ENCODE measurements around the gene HCCS. TPM values are rescaled to one million over a fixed set of nuclear protein-coding genes. Genes with fewer than 3 reads are reported as not detected.

The HCCS gene
- total RNA-seq, 4 donors from 2014 or later: 10.4 to 26.2 (median 19.5) TPM

DNA sequence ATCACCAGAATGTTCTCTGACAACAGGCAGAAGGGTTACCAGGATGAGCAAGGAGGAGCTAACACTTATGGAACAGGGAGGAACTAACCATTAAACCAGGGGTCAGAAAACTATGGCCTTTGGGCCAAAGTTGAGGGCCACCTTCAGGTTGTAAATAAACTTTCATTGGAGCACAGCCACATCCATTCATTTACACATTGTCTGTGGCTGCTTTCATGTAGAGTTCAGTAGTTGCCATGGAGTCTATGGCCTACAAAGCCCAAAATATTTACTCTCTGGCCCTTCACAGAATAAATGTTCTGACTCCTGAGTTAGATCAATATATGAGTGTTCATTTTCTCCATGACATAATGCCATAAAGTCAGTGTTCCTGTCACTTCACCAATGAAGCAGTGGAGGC lies 13.2 kb upstream of the HCCS start:
- TF ChIP-seq EP300 (IDR thresholded peaks at IDR 0.05) (no peak), POLR2A (IDR thresholded peaks at IDR 0.05) (no peak), POLR2AphosphoS5 (IDR thresholded peaks at IDR 0.05) (no peak)
- TF ChIP-seq, protein P1, sequence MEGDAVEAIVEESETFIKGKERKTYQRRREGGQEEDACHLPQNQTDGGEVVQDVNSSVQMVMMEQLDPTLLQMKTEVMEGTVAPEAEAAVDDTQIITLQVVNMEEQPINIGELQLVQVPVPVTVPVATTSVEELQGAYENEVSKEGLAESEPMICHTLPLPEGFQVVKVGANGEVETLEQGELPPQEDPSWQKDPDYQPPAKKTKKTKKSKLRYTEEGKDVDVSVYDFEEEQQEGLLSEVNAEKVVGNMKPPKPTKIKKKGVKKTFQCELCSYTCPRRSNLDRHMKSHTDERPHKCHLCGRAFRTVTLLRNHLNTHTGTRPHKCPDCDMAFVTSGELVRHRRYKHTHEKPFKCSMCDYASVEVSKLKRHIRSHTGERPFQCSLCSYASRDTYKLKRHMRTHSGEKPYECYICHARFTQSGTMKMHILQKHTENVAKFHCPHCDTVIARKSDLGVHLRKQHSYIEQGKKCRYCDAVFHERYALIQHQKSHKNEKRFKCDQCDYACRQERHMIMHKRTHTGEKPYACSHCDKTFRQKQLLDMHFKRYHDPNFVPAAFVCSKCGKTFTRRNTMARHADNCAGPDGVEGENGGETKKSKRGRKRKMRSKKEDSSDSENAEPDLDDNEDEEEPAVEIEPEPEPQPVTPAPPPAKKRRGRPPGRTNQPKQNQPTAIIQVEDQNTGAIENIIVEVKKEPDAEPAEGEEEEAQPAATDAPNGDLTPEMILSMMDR (IDR thresholded peaks at IDR 0.05): no peak
- H3K4me3 ChIP-seq: no peak overlapping the region
- H3K9me3 ChIP-seq: no peaks in the 10 kb centered on the region
- no peaks in the 10 kb centered on the region for H3K27me3 ChIP-seq
- no peak for ATAC-seq
- peaks cover 0 to 22% (median 0%) of the 10 kb centered on the region in 3 donors for H3K4me1 ChIP-seq
- no peaks in the 10 kb centered on the region for H3K36me3 ChIP-seq
- no peak overlapping the region for H3K27ac ChIP-seq

DNA sequence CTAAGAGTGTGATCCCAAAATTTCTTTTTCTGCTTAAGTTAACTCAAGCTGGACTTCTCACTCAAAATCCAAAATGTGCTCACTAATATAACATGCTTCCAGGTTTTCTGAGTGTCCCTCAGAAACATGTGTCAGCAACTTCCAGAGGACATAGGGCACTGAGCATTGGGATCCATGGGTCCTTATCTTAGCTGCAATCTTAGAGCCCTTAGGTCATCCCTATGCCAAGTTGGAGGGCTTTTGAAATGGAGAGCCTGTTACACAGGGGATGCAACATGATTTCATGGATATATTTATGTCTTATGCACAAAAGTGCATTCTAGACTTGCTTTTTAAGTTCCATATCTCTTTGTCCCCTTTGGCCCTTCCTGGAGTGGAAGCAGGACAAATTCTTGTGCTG lies 11.7 kb upstream of the HCCS start:
- ATAC-seq: no peak
- peak overlapping the region in 2 of 4 donors; percentile 74 to 76 for H3K27ac ChIP-seq
- no peaks in the 10 kb centered on the region for H3K9me3 ChIP-seq
- no peaks in the 10 kb centered on the region for H3K36me3 ChIP-seq
- TF ChIP-seq POLR2AphosphoS5 (IDR thresholded peaks at IDR 0.05) (no peak), EP300 (IDR thresholded peaks at IDR 0.05) (no peak), POLR2A (IDR thresholded peaks at IDR 0.05) (no peak)
- TF ChIP-seq, protein P1 (IDR thresholded peaks at IDR 0.05): no peak
- no peak overlapping the region for H3K4me3 ChIP-seq
- H3K27me3 ChIP-seq: no peaks in the 10 kb centered on the region
- peaks cover 0 to 22% (median 0%) of the 10 kb centered on the region in 3 donors for H3K4me1 ChIP-seq

DNA sequence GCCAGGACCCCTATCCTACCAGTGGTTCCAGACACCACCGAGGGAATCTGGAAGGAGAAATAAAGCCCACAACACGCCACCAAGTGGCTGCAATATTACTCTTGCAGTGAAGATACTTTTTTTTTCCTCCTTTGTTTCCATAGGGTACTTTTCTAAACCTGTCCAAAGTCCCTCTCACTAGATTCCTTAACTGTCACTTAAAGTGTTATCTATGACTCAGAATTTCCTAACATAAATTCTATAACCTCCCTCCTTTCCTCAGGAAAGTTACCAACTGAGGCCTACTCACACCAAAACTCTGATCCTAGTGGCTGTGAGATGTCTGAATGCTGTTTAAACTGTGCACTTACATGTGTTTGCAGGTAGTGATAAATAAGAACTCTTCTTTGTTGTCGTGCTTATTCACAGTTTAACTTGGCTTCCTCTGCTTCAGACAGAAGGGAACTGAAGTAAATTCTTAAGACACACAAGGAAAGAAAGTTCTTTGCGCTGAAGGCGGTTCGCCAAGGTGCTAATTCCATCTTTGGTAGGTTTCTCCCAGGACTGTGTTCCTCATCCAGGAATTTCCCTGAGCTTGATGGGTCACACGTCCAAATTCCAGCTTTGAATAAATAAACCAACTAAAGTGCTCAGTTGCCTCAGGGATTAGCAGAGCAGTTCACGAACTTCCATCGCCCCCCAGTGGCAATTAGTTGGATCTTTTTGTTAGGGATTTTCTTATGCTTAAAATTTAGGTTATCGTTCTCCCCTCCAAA lies 10.7 kb upstream of the HCCS start:
- peak; percentile 91 for ATAC-seq
- H3K9me3 ChIP-seq: no peaks in the 10 kb centered on the region
- peak overlapping the region; percentile 48 to 76 (median 70) for H3K27ac ChIP-seq
- no peaks in the 10 kb centered on the region for H3K36me3 ChIP-seq
- 13 to 28% methylated on average over 3 to 10 of the region's 10 CpGs for WGBS, 2 donors (ENCODE audit: low coverage in 1 of 2)
- H3K27me3 ChIP-seq: no peaks in the 10 kb centered on the region
- TF ChIP-seq EP300 (IDR thresholded peaks at IDR 0.05) (no peak), POLR2AphosphoS5 (IDR thresholded peaks at IDR 0.05) (peak; percentile 22), POLR2A (IDR thresholded peaks at IDR 0.05) (no peak)
- TF ChIP-seq, protein P1 (IDR thresholded peaks at IDR 0.05): peak; percentile 27 to 60 (median 57)
- peaks cover 0 to 22% (median 0%) of the 10 kb centered on the region in 3 donors for H3K4me1 ChIP-seq
- H3K4me3 ChIP-seq: no peak overlapping the region

DNA sequence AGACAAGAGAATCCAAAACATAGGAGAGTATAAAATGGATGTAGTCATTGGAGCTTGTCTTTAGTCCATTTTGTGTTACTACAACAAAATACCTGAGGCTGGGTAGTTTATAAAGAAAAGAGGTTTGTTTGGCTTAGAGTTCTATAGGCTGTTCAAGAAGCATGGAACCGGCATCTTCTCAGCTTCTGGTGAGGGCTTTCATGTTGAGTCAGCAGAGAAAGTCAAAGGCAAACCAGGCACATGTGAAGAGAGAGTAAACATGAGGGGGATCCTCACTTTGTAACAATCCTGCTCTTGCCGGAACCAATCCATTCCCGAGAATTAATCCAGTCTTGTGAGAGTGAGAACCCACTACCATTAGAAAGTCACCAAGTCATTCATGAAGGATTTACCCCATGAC lies 8.1 kb upstream of the HCCS start:
- H3K4me3 ChIP-seq: no peak overlapping the region
- WGBS, 2 donors (ENCODE audit: low coverage in 1 of 2): 73 to 85% methylated on average over 2 to 3 of the region's 3 CpGs
- TF ChIP-seq POLR2A (IDR thresholded peaks at IDR 0.05) (no peak), EP300 (IDR thresholded peaks at IDR 0.05) (no peak), POLR2AphosphoS5 (IDR thresholded peaks at IDR 0.05) (no peak)
- TF ChIP-seq, protein P1 (IDR thresholded peaks at IDR 0.05): no peak
- ATAC-seq: no peak
- no peaks in the 10 kb centered on the region for H3K27me3 ChIP-seq
- no peaks in the 10 kb centered on the region for H3K36me3 ChIP-seq
- no peaks in the 10 kb centered on the region for H3K9me3 ChIP-seq
- no peak overlapping the region for H3K27ac ChIP-seq
- H3K4me1 ChIP-seq: peaks cover 0 to 22% (median 0%) of the 10 kb centered on the region in 3 donors

DNA sequence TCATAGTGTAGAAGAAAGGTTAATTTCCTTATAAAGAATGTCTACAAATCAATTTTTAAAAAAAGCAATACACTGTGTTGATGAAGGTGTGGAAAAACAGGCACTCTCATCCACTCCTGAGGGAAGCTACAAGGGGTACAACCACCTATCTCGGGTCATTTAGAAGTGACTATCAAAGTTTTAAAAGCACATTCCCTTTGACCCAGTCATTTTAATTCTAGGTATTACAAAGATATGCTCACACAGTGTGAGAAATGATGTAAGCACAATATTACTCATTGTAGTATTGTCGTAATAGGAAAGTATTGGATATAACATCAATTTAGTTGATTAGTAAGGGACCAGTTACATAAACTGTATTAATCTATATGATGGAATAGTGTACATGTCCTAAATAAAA lies 7.4 kb upstream of the HCCS start:
- H3K27me3 ChIP-seq: no peaks in the 10 kb centered on the region
- H3K4me1 ChIP-seq: peaks cover 0 to 22% (median 0%) of the 10 kb centered on the region in 3 donors
- WGBS, 2 donors (ENCODE audit: low coverage in 1 of 2): 73% methylated on average over 2 of the region's 2 CpGs
- no peaks in the 10 kb centered on the region for H3K36me3 ChIP-seq
- H3K9me3 ChIP-seq: no peaks in the 10 kb centered on the region
- H3K27ac ChIP-seq: no peak overlapping the region
- TF ChIP-seq POLR2A (IDR thresholded peaks at IDR 0.05) (no peak), POLR2AphosphoS5 (IDR thresholded peaks at IDR 0.05) (no peak), EP300 (IDR thresholded peaks at IDR 0.05) (no peak)
- TF ChIP-seq, protein P1 (IDR thresholded peaks at IDR 0.05): no peak
- H3K4me3 ChIP-seq: no peak overlapping the region
- ATAC-seq: no peak

Measured in gastroesophageal sphincter (tissue), 4 donors.